ENCODE measurements around the gene CACNA1C.

GRCh38 chr12:2120982-2121758, 68.4 kb downstream of the CACNA1C start:
- no peak for TF ChIP-seq CTCF (conservative IDR thresholded peaks at IDR 0.05; ENCODE audit: low read length)
- TF ChIP-seq EZH2phosphoT487 (IDR thresholded peaks at IDR 0.05; ENCODE audit: borderline replicate concordance, low read depth, low read length) = no peak
